Calu3 (cell line): ENCODE measurements around the gene HOXB7. TPM values are rescaled to one million over a fixed set of nuclear protein-coding genes. Genes with fewer than 3 reads are reported as not detected.

ENCODE experiments used
- BruUV-seq: library from RNA; stranded (reverse); fragments of 400-500 nt; replicated peaks from 2 replicates; lab custom pipeline; 2021; lab: Mats Ljungman, UMichigan
- CTCF ChIA-PET: fragments of 300-600 bp; sonication (Branson Sonifier 250); formaldehyde crosslinking; loops from one replicate; lab custom pipeline; 2022; ENCODE audit warnings: antibody characterized with exemption; lab: Charles Lee
- DNase-seq: peaks from one replicate; pipeline ENCODE4 v3.0.0; 2022
- H3K27ac Mint-ChIP-seq: one replicate; pipeline ENCODE4 v1.8.0; 2022; ENCODE audit warnings: mixed read lengths; ENCODE audit not compliant: unreplicated experiment
- H3K27me3 Mint-ChIP-seq: one replicate; pipeline ENCODE4 v1.8.0; 2022; ENCODE audit warnings: mixed read lengths; ENCODE audit not compliant: unreplicated experiment
- H3K36me3 Mint-ChIP-seq: one replicate; pipeline ENCODE4 v1.8.0; 2022; ENCODE audit warnings: mild to moderate bottlenecking, moderate library complexity, mixed read lengths; ENCODE audit not compliant: insufficient read depth, unreplicated experiment
- H3K4me1 Mint-ChIP-seq: one replicate; pipeline ENCODE4 v1.8.0; 2022; ENCODE audit warnings: mild to moderate bottlenecking, low read depth, mixed read lengths; ENCODE audit not compliant: unreplicated experiment
- H3K4me3 Mint-ChIP-seq: one replicate; pipeline ENCODE4 v1.8.0; 2022; ENCODE audit warnings: mild to moderate bottlenecking, low read depth, moderate library complexity, mixed read lengths; ENCODE audit not compliant: unreplicated experiment
- H3K9me3 Mint-ChIP-seq: one replicate; pipeline ENCODE4 v1.8.0; 2022; ENCODE audit warnings: low read depth, mixed read lengths; ENCODE audit not compliant: unreplicated experiment
- CTCF ChIP-seq: fragments of 200-600 bp; IDR thresholded peaks from one replicate; pipeline ENCODE4 v1.8.0; 2022; ENCODE audit warnings: antibody characterized with exemption; ENCODE audit not compliant: unreplicated experiment
- intact Hi-C: fragments of 100-400 bp; cut with micrococcal nuclease; formaldehyde crosslinking; loops from one replicate; pipeline ENCODE4 v1.10.0; 2022; ENCODE audit not compliant: unreplicated experiment
- total RNA-seq: library from RNA; stranded (reverse); gene quantifications from 2 replicates; pipeline ENCODE4 v1.2.3, GENCODE V29; 2022

The HOXB7 gene
- total RNA-seq, 1 experiment from 2014 or later = 30.2 TPM

GRCh38 chr17:48630009-48630924, 19.4 kb upstream of the HOXB7 start:
- Mint-ChIP-seq H3K4me1 (peaks cover 9% of the 10 kb centered on the region), H3K27ac (no peak overlapping the region), H3K36me3 (peaks cover 61% of the 10 kb centered on the region), H3K4me3 (no peak overlapping the region), H3K27me3 (peaks cover 19% of the 10 kb centered on the region), H3K9me3 (no peaks in the 10 kb centered on the region)
- no TSS peak for BruUV-seq
- intact Hi-C loops = no loop called here
- TF ChIP-seq CTCF = no peak
- DNase-seq = no peak
- CTCF ChIA-PET = interaction anchor here (0.6 kb wide), 1 partner anchor 417 kb away, joined by 5 read pairs; no protein-coding TSS in a partner anchor

- TF ChIP-seq CTCF = no peak
- DNase-seq = no peak
- Mint-ChIP-seq H3K36me3 (peaks cover 61% of the 10 kb centered on the region), H3K4me3 (no peak overlapping the region), H3K27me3 (peaks cover 19% of the 10 kb centered on the region), H3K9me3 (no peaks in the 10 kb centered on the region), H3K4me1 (peaks cover 9% of the 10 kb centered on the region), H3K27ac (no peak overlapping the region)
- CTCF ChIA-PET = interaction anchor here (0.6 kb wide), 3 partner anchors 244 to 416 kb away, joined by 3 to 5 read pairs (median 3); no protein-coding TSS in a partner anchor
- no TSS peak for BruUV-seq
- intact Hi-C loops = no loop called here
Measured at GRCh38 chr17:48629411-48629759, 18.6 kb upstream of the HOXB7 start.

- Mint-ChIP-seq H3K4me1 (peaks cover 15% of the 10 kb centered on the region), H3K27ac (no peak overlapping the region), H3K4me3 (no peak overlapping the region), H3K27me3 (peaks cover 25% of the 10 kb centered on the region), H3K9me3 (no peaks in the 10 kb centered on the region), H3K36me3 (peaks cover 63% of the 10 kb centered on the region)
- CTCF ChIA-PET = interaction anchor here (0.6 kb wide), 2 partner anchors 244 to 372 kb away, joined by 3 read pairs; no protein-coding TSS in a partner anchor
- no peak for DNase-seq
- intact Hi-C loops = no loop called here
- no TSS peak for BruUV-seq
- no peak for TF ChIP-seq CTCF
Measured at GRCh38 chr17:48628649-48629410, 18.0 kb upstream of the HOXB7 start.

GRCh38 chr17:48627623-48628521, 17.1 kb upstream of the HOXB7 start:
- no peak for DNase-seq
- intact Hi-C loops = no loop called here
- H3K4me3 Mint-ChIP-seq = peak overlapping the region; percentile 88
- H3K9me3 Mint-ChIP-seq = no peaks in the 10 kb centered on the region
- peaks cover 69% of the 10 kb centered on the region for H3K36me3 Mint-ChIP-seq
- CTCF ChIA-PET = no interaction called here
- H3K27ac Mint-ChIP-seq = peak overlapping the region; percentile 91
- H3K27me3 Mint-ChIP-seq = peaks cover 34% of the 10 kb centered on the region
- BruUV-seq = no TSS peak
- H3K4me1 Mint-ChIP-seq = peaks cover 24% of the 10 kb centered on the region
- no peak for TF ChIP-seq CTCF
